ENCODE results near the gene GALR1. TPM values are rescaled to one million over a fixed set of nuclear protein-coding genes. Genes with fewer than 3 reads are reported as not detected.

The GALR1 gene
- total RNA-seq, 1 experiment from 2014 or later: 0.11 TPM

DNA sequence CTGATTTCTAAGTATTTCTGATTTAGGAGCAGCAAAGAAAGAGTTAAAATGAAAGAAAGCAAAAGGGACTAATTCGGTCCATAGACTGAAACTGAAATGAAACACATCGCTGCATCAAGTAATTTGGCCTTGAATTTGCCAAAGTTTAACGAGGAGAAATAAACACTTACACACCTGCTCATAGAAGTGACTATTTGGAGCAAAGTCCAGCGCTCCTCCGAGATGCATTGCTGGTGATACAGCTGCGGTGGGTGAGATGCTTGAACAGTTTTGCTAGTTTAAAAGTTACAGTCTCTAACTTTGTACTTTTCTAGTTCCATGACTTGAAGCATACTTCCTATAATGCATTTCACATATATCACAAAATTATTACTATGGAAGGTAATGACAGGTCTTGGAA lies 18.3 kb downstream of the GALR1 start (continued):
- TF ChIP-seq, protein P1, sequence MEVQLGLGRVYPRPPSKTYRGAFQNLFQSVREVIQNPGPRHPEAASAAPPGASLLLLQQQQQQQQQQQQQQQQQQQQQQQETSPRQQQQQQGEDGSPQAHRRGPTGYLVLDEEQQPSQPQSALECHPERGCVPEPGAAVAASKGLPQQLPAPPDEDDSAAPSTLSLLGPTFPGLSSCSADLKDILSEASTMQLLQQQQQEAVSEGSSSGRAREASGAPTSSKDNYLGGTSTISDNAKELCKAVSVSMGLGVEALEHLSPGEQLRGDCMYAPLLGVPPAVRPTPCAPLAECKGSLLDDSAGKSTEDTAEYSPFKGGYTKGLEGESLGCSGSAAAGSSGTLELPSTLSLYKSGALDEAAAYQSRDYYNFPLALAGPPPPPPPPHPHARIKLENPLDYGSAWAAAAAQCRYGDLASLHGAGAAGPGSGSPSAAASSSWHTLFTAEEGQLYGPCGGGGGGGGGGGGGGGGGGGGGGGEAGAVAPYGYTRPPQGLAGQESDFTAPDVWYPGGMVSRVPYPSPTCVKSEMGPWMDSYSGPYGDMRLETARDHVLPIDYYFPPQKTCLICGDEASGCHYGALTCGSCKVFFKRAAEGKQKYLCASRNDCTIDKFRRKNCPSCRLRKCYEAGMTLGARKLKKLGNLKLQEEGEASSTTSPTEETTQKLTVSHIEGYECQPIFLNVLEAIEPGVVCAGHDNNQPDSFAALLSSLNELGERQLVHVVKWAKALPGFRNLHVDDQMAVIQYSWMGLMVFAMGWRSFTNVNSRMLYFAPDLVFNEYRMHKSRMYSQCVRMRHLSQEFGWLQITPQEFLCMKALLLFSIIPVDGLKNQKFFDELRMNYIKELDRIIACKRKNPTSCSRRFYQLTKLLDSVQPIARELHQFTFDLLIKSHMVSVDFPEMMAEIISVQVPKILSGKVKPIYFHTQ (CRISPR knock-in tag; IDR thresholded peaks at IDR 0.05): no peak
- no peak for TF ChIP-seq ZBTB21 (CRISPR knock-in tag; IDR thresholded peaks at IDR 0.05; ENCODE audit: borderline replicate concordance)
- no peak for TF ChIP-seq GRHL2 (CRISPR knock-in tag; IDR thresholded peaks at IDR 0.05; ENCODE audit: insufficient replicate concordance, severe bottlenecking)
- TF ChIP-seq, protein P2, sequence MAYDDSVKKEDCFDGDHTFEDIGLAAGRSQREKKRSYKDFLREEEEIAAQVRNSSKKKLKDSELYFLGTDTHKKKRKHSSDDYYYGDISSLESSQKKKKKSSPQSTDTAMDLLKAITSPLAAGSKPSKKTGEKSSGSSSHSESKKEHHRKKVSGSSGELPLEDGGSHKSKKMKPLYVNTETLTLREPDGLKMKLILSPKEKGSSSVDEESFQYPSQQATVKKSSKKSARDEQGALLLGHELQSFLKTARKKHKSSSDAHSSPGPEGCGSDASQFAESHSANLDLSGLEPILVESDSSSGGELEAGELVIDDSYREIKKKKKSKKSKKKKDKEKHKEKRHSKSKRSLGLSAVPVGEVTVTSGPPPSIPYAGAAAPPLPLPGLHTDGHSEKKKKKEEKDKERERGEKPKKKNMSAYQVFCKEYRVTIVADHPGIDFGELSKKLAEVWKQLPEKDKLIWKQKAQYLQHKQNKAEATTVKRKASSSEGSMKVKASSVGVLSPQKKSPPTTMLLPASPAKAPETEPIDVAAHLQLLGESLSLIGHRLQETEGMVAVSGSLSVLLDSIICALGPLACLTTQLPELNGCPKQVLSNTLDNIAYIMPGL (CRISPR knock-in tag; IDR thresholded peaks at IDR 0.05): no peak
- TF ChIP-seq SMAD4 (CRISPR knock-in tag; IDR thresholded peaks at IDR 0.05): no peak
- TF ChIP-seq, protein P3, sequence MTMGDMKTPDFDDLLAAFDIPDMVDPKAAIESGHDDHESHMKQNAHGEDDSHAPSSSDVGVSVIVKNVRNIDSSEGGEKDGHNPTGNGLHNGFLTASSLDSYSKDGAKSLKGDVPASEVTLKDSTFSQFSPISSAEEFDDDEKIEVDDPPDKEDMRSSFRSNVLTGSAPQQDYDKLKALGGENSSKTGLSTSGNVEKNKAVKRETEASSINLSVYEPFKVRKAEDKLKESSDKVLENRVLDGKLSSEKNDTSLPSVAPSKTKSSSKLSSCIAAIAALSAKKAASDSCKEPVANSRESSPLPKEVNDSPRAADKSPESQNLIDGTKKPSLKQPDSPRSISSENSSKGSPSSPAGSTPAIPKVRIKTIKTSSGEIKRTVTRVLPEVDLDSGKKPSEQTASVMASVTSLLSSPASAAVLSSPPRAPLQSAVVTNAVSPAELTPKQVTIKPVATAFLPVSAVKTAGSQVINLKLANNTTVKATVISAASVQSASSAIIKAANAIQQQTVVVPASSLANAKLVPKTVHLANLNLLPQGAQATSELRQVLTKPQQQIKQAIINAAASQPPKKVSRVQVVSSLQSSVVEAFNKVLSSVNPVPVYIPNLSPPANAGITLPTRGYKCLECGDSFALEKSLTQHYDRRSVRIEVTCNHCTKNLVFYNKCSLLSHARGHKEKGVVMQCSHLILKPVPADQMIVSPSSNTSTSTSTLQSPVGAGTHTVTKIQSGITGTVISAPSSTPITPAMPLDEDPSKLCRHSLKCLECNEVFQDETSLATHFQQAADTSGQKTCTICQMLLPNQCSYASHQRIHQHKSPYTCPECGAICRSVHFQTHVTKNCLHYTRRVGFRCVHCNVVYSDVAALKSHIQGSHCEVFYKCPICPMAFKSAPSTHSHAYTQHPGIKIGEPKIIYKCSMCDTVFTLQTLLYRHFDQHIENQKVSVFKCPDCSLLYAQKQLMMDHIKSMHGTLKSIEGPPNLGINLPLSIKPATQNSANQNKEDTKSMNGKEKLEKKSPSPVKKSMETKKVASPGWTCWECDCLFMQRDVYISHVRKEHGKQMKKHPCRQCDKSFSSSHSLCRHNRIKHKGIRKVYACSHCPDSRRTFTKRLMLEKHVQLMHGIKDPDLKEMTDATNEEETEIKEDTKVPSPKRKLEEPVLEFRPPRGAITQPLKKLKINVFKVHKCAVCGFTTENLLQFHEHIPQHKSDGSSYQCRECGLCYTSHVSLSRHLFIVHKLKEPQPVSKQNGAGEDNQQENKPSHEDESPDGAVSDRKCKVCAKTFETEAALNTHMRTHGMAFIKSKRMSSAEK (CRISPR knock-in tag; IDR thresholded peaks at IDR 0.05; ENCODE audit: borderline replicate concordance): no peak
- no peak for TF ChIP-seq CREB1 (CRISPR knock-in tag; IDR thresholded peaks at IDR 0.05)
- no peak for TF ChIP-seq ESRRA (CRISPR knock-in tag; IDR thresholded peaks at IDR 0.05; ENCODE audit: borderline replicate concordance)
- TF ChIP-seq FOXP1 (CRISPR knock-in tag; IDR thresholded peaks at IDR 0.05; ENCODE audit: borderline replicate concordance): no peak
- TF ChIP-seq, protein P4, sequence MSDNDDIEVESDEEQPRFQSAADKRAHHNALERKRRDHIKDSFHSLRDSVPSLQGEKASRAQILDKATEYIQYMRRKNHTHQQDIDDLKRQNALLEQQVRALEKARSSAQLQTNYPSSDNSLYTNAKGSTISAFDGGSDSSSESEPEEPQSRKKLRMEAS (CRISPR knock-in tag; IDR thresholded peaks at IDR 0.05): no peak
- TF ChIP-seq, protein P5, sequence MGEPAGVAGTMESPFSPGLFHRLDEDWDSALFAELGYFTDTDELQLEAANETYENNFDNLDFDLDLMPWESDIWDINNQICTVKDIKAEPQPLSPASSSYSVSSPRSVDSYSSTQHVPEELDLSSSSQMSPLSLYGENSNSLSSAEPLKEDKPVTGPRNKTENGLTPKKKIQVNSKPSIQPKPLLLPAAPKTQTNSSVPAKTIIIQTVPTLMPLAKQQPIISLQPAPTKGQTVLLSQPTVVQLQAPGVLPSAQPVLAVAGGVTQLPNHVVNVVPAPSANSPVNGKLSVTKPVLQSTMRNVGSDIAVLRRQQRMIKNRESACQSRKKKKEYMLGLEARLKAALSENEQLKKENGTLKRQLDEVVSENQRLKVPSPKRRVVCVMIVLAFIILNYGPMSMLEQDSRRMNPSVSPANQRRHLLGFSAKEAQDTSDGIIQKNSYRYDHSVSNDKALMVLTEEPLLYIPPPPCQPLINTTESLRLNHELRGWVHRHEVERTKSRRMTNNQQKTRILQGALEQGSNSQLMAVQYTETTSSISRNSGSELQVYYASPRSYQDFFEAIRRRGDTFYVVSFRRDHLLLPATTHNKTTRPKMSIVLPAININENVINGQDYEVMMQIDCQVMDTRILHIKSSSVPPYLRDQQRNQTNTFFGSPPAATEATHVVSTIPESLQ (CRISPR knock-in tag; IDR thresholded peaks at IDR 0.05): no peak
- no peak for TF ChIP-seq TP53 (CRISPR knock-in tag; IDR thresholded peaks at IDR 0.05)
- TF ChIP-seq, protein P6, sequence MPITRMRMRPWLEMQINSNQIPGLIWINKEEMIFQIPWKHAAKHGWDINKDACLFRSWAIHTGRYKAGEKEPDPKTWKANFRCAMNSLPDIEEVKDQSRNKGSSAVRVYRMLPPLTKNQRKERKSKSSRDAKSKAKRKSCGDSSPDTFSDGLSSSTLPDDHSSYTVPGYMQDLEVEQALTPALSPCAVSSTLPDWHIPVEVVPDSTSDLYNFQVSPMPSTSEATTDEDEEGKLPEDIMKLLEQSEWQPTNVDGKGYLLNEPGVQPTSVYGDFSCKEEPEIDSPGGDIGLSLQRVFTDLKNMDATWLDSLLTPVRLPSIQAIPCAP (CRISPR knock-in tag; IDR thresholded peaks at IDR 0.05): no peak
- TF ChIP-seq ZNF121 (CRISPR knock-in tag; IDR thresholded peaks at IDR 0.05): no peak
- no peak for TF ChIP-seq CREM (CRISPR knock-in tag; IDR thresholded peaks at IDR 0.05)
